AG04449 (cell line): ENCODE measurements around the gene TLDC2.

Source experiments
- CTCF ChIA-PET: fragments of 350-600 bp; formaldehyde crosslinking; extraction: SDS; loops from one replicate; lab custom pipeline; 2021; ENCODE audit warnings: antibody characterized with exemption; lab: Yijun Ruan, JAX
- POLR2A ChIA-PET: fragments of 400-600, 350-600 bp; formaldehyde crosslinking; extraction: SDS; loops from one replicate; lab custom pipeline; 2020; ENCODE audit warnings: antibody characterized with exemption, inconsistent platforms; lab: Yijun Ruan, JAX
- DNase-seq: peaks from one replicate; pipeline ENCODE4 v3.0.0-alpha.2; 2010; ENCODE audit warnings: low read depth, low spot score
- H3K4me3 ChIP-seq: 2 replicates; pipeline ENCODE4 v1.5.1; 2011; ENCODE audit warnings: low read depth, mild to moderate bottlenecking, control low read depth, low read length
- CTCF ChIP-seq: IDR thresholded peaks from one replicate; pipeline ENCODE4 v1.5.1; 2011; ENCODE audit warnings: mild to moderate bottlenecking, moderate library complexity, low read length, control low read depth, inconsistent platforms; ENCODE audit not compliant: insufficient read depth; ENCODE audit errors: missing control alignments

Gene TLDC2

GRCh38 chr20:36856195-36856594 is 19.7 kb upstream of the TLDC2 start:
- ChIA-PET CTCF (interaction anchor here (1.2 to 5.4 kb wide), 5 partner anchors 19 to 101 kb away, joined by 4 to 40 read pairs (median 4); no protein-coding TSS in a partner anchor), POLR2A (no interaction called here)
- TF ChIP-seq CTCF, result no peak
- no peak for DNase-seq
- no peak overlapping the region for H3K4me3 ChIP-seq

GRCh38 chr20:36856691-36857635 is 19.0 kb upstream of the TLDC2 start:
- no peak for TF ChIP-seq CTCF
- CTCF ChIA-PET, result interaction anchor here (0.5 to 5.4 kb wide), 6 partner anchors 20 to 64 kb away, joined by 3 to 40 read pairs (median 4); no protein-coding TSS in a partner anchor
- POLR2A ChIA-PET, result no interaction called here

GRCh38 chr20:36859282-36859555 is 16.7 kb upstream of the TLDC2 start:
- POLR2A ChIA-PET, result no interaction called here
- no peak overlapping the region for H3K4me3 ChIP-seq
- no peak for TF ChIP-seq CTCF
- CTCF ChIA-PET, result interaction anchor here (1.0 to 5.4 kb wide), 2 partner anchors 22 to 84 kb away, joined by 3 to 40 read pairs; no protein-coding TSS in a partner anchor
- no peak for DNase-seq

More at GRCh38 chr20:36856691-36857635, 19.0 kb upstream of the TLDC2 start:
- H3K4me3 ChIP-seq, result no peak overlapping the region
- DNase-seq, result no peak

GRCh38 chr20:36859700-36860330 is 16.1 kb upstream of the TLDC2 start:
- CTCF ChIA-PET, result interaction anchor here (2.8 kb wide), 1 partner anchor 24 kb away, joined by 7 read pairs; no protein-coding TSS in a partner anchor
- no peak for TF ChIP-seq CTCF
- POLR2A ChIA-PET, result no interaction called here
- no peak overlapping the region for H3K4me3 ChIP-seq
- DNase-seq, result no peak

- DNase-seq, result no peak
- ChIA-PET POLR2A (no interaction called here), CTCF (interaction anchor here (0.7 to 2.8 kb wide), 3 partner anchors 24 to 30 kb away, joined by 3 to 7 read pairs (median 3); no protein-coding TSS in a partner anchor)
- no peak for TF ChIP-seq CTCF
- no peak overlapping the region for H3K4me3 ChIP-seq
Measured at GRCh38 chr20:36860339-36860738, 15.6 kb upstream of the TLDC2 start.
